Psoas muscle (tissue), 8 donors: ENCODE results near the gene ASB15. TPM values are rescaled to one million over a fixed set of nuclear protein-coding genes. Genes with fewer than 3 reads are reported as not detected.

Experiments
- ATAC-seq, 4 donors: fragments of 200-7000 bp; cut with Tn5 transposase; one replicate each; pipeline ENCODE4 v1.9.1; 2020; ENCODE audit warnings: moderate library complexity in 3 of 4, mild to moderate bottlenecking in 2 of 4
- DNase-seq, 2 donors: peaks; one replicate each; pipeline ENCODE4 v3.0.0-alpha.2; 2020
- H3K27ac ChIP-seq: fragments of 200-600 bp; one replicate; pipeline ENCODE4 v1.8.0; 2022
- H3K27me3 ChIP-seq, 3 donors: fragments of 200-600 bp in 1 of 3; one replicate each; pipeline versions ENCODE4 v1.6.1 to v1.8.0; 2013 to 2022; ENCODE audit warnings: low read length in 2 of 3, mild to moderate bottlenecking in 2 of 3, moderate library complexity in 1 of 3; ENCODE audit not compliant: insufficient read depth in 3 of 3
- H3K36me3 ChIP-seq, 2 donors: fragments of 200-600 bp in 1 of 2; one replicate each; pipeline versions ENCODE4 v1.6.1 to v1.8.0; 2013 to 2022; ENCODE audit warnings: low read depth in 1 of 2, mild to moderate bottlenecking in 1 of 2, moderate library complexity in 1 of 2; ENCODE audit not compliant: insufficient read depth in 1 of 2
- H3K4me1 ChIP-seq: fragments of 200-600 bp; one replicate; pipeline ENCODE4 v1.8.0; 2022
- H3K4me3 ChIP-seq: fragments of 200-600 bp; one replicate; pipeline ENCODE4 v1.8.0; 2022; ENCODE audit warnings: mild to moderate bottlenecking
- H3K9me3 ChIP-seq: fragments of 200-600 bp; one replicate; pipeline ENCODE4 v1.8.0; 2022
- CTCF ChIP-seq: fragments of 200-600 bp; IDR thresholded peaks from one replicate; pipeline ENCODE4 v1.8.0; 2022; ENCODE audit warnings: antibody characterized with exemption
- WGBS, 3 donors: extraction: QIAGEN DNeasy Blood & Tissue Kit; methylation state at CpG; one replicate each; pipeline versions ENCODE4 v1.1.6 to v1.1.7; 2013; 5-methylcytosine and 5-hydroxymethylcytosine counted together
- intact Hi-C, 2 donors: fragments of 100-400 bp; cut with DNase I; formaldehyde crosslinking; loops; one replicate each; pipeline versions ENCODE4 v1.11.0 to v1.14.2; 2022
- polyA plus RNA-seq, 3 donors: library from polyadenylated mRNA; stranded (reverse); fragments of 200-250 nt; gene quantifications; one replicate each; pipeline ENCODE4 v1.2.3, GENCODE V29; 2013
- total RNA-seq, 4 donors: library from RNA; stranded (reverse); fragmentation: NEBNext Ultra II Directional in 2 of 4; extraction: Animal tissue kit (Norgen Biotek cat#: 25700) in 2 of 4; gene quantifications; one replicate each; pipeline versions ENCODE4 v1.2.1 to v1.2.4, GENCODE V29; 2021 to 2023
- donor health status: healthy with polysubstance abuse.
- donor health status: DM: no; HTN: no; CAD: no; lungs with moderate emphysema.
- donor health status: Bipolar disorder and iron deficiency.
- donor health status: healthy.
- donor health status: DM: yes; HTN: yes; CAD: no.
- donor health status: DM: no; HTN: no; CAD: no.
- donor health status: DM: no; HTN: no; CAD: no.
- donor health status: DM: yes; HTN: yes; CAD: no.

The ASB15 gene
- total and polyA plus RNA-seq, 7 donors: 0.12 to 23.6 (median 10.3) TPM

- Histone ChIP-seq H3K27ac (peak overlapping the region; percentile 90), H3K4me3 (peak overlapping the region; percentile 44), H3K4me1 (peaks cover 42% of the 10 kb centered on the region), H3K9me3 (no peaks in the 10 kb centered on the region), H3K27me3 (no peaks in the 10 kb centered on the region), H3K36me3 (no peaks in the 10 kb centered on the region)
- intact Hi-C loops: no loop called here
- WGBS, 3 donors: 79 to 89% (median 81%) methylated on average over 5 of the region's 5 CpGs
- no peak for TF ChIP-seq CTCF
- DNase-seq: no peak
- ATAC-seq: peak; percentile 9 to 19 (median 16)
These were observed 71.6 kb downstream of the ASB15 start for GRCh38 chr7:123673137-123673732.

- H3K27ac ChIP-seq: peak overlapping the region; percentile 90
These were observed 72.3 kb downstream of the ASB15 start for GRCh38 chr7:123673752-123674398.

GRCh38 chr7:123674399-123675180 is 73.0 kb downstream of the ASB15 start:
- H3K4me1 ChIP-seq: peaks cover 55% of the 10 kb centered on the region
- TF ChIP-seq CTCF: no peak
- peak overlapping the region; percentile 90 for H3K27ac ChIP-seq
- no peaks in the 10 kb centered on the region for H3K9me3 ChIP-seq
- H3K4me3 ChIP-seq: peak overlapping the region; percentile 44
- no peaks in the 10 kb centered on the region for H3K27me3 ChIP-seq
- DNase-seq (no peak), ATAC-seq (peak; percentile 42 to 73 (median 60))
- H3K36me3 ChIP-seq: no peaks in the 10 kb centered on the region
- intact Hi-C loops: loop anchor here in 1 of 2 donors (5.0 kb wide), 1 partner anchor 37 kb away; no protein-coding TSS in a partner anchor
- WGBS, 3 donors: 8 to 18% (median 15%) methylated on average over 2 of the region's 2 CpGs

More at GRCh38 chr7:123673752-123674398, 72.3 kb downstream of the ASB15 start:
- DNase-seq: no peak
- TF ChIP-seq CTCF: no peak
- H3K4me1 ChIP-seq: peaks cover 48% of the 10 kb centered on the region
- peak; percentile 18 to 45 (median 32) for ATAC-seq
- no peaks in the 10 kb centered on the region for H3K36me3 ChIP-seq
- 35 to 40% (median 36%) methylated on average over 3 of the region's 3 CpGs for WGBS, 3 donors
- no peaks in the 10 kb centered on the region for H3K9me3 ChIP-seq
- intact Hi-C loops: no loop called here
- H3K4me3 ChIP-seq: peak overlapping the region; percentile 44
- H3K27me3 ChIP-seq: no peaks in the 10 kb centered on the region

- H3K4me3 ChIP-seq: no peak overlapping the region
- H3K9me3 ChIP-seq: no peaks in the 10 kb centered on the region
- H3K27me3 ChIP-seq: no peaks in the 10 kb centered on the region
- peak overlapping the region; percentile 90 for H3K27ac ChIP-seq
- H3K4me1 ChIP-seq: peaks cover 60% of the 10 kb centered on the region
- no peaks in the 10 kb centered on the region for H3K36me3 ChIP-seq
- intact Hi-C loops: loop anchor here in 1 of 2 donors (5.0 kb wide), 1 partner anchor 38 kb away; no protein-coding TSS in a partner anchor
- ATAC-seq (peak in 1 of 4 donors; percentile 29), DNase-seq (no peak)
- no peak for TF ChIP-seq CTCF
These were observed 73.5 kb downstream of the ASB15 start for GRCh38 chr7:123675181-123675473.
